Osteoblast (primary cell): ENCODE measurements around the gene DDX46. TPM values are rescaled to one million over a fixed set of nuclear protein-coding genes. Genes with fewer than 3 reads are reported as not detected.

ENCODE experiments used
- DNase-seq: peaks from one replicate; pipeline ENCODE4 v3.0.0; 2011; ENCODE audit warnings: low spot score, mixed read lengths; ENCODE audit not compliant: insufficient read length; ENCODE audit errors: missing footprints
- H2AFZ ChIP-seq: 2 replicates; pipeline ENCODE4 v1.6.0; 2011; ENCODE audit warnings: mild to moderate bottlenecking, low read length
- H3K27ac ChIP-seq: 2 replicates; pipeline ENCODE4 v1.5.1; 2011; ENCODE audit warnings: mild to moderate bottlenecking, low read depth, low read length, moderate library complexity
- H3K27me3 ChIP-seq: 2 replicates; pipeline ENCODE4 v1.6.0; 2012; ENCODE audit warnings: mild to moderate bottlenecking, control low read depth, inconsistent platforms, low read length, moderate library complexity; ENCODE audit not compliant: insufficient read depth
- H3K36me3 ChIP-seq: 2 replicates; pipeline ENCODE4 v1.5.1; 2011; ENCODE audit warnings: mild to moderate bottlenecking, low read length, control low read depth, moderate library complexity; ENCODE audit not compliant: insufficient read depth
- H3K4me1 ChIP-seq: 2 replicates; pipeline ENCODE4 v1.5.1; 2011; ENCODE audit warnings: mild to moderate bottlenecking, low read length, control low read depth, moderate library complexity; ENCODE audit not compliant: insufficient read depth
- H3K4me2 ChIP-seq: 2 replicates; pipeline ENCODE4 v1.6.0; 2011; ENCODE audit warnings: mild to moderate bottlenecking, low read length; ENCODE audit not compliant: insufficient read depth
- H3K4me3 ChIP-seq: fragments of 200-600 bp; sonication (generic); 3 replicates; pipeline ENCODE4 v1.5.1; 2012; ENCODE audit warnings: mild to moderate bottlenecking, low read length, inconsistent platforms; ENCODE audit not compliant: insufficient read depth
- H3K79me2 ChIP-seq: 2 replicates; pipeline ENCODE4 v1.6.0; 2012; ENCODE audit warnings: mild to moderate bottlenecking, low read length, control low read depth, inconsistent platforms; ENCODE audit not compliant: insufficient read depth
- H3K9me3 ChIP-seq: 2 replicates; pipeline ENCODE4 v1.5.1; 2011; ENCODE audit warnings: low read depth, low read length, control low read depth
- H4K20me1 ChIP-seq: 2 replicates; pipeline ENCODE4 v1.6.0; 2012; ENCODE audit warnings: mild to moderate bottlenecking, low read length, control low read depth; ENCODE audit not compliant: insufficient read depth
- CTCF ChIP-seq: IDR thresholded peaks from 2 replicates; pipeline ENCODE4 v1.5.1; 2011; ENCODE audit warnings: mild to moderate bottlenecking, low read depth, low read length, moderate library complexity; ENCODE audit errors: extremely low read depth
- total RNA-seq: library from RNA; depleted of rRNA; stranded (reverse); fragments of >200 nt; gene quantifications from 2 replicates; pipeline ENCODE4 v1.2.3, GENCODE V29; 2012

DDX46 gene
- total RNA-seq, 1 donor: 20.6 TPM

- Histone ChIP-seq H4K20me1 (no peaks in the 10 kb centered on the region), H3K4me3 (no peak overlapping the region), H3K9me3 (no peaks in the 10 kb centered on the region), H3K27me3 (no peaks in the 10 kb centered on the region), H3K27ac (no peak overlapping the region), H3K79me2 (no peaks in the 10 kb centered on the region), H2AFZ (no peak overlapping the region), H3K4me1 (no peaks in the 10 kb centered on the region), H3K36me3 (peaks cover 50% of the 10 kb centered on the region), H3K4me2 (no peak overlapping the region)
- DNase-seq: no peak
- no peak for TF ChIP-seq CTCF
Measured at GRCh38 chr5:134813407-134813806, 54.8 kb downstream of the DDX46 start.

- H3K27me3 ChIP-seq: no peaks in the 10 kb centered on the region
- H3K27ac ChIP-seq: no peak overlapping the region
- H2AFZ ChIP-seq: no peak overlapping the region
- H3K36me3 ChIP-seq: peaks cover 49% of the 10 kb centered on the region
- no peaks in the 10 kb centered on the region for H3K79me2 ChIP-seq
- no peaks in the 10 kb centered on the region for H3K9me3 ChIP-seq
- H3K4me1 ChIP-seq: no peaks in the 10 kb centered on the region
- TF ChIP-seq CTCF: no peak
- H4K20me1 ChIP-seq: no peaks in the 10 kb centered on the region
- DNase-seq: no peak
- H3K4me3 ChIP-seq: no peak overlapping the region
- no peak overlapping the region for H3K4me2 ChIP-seq
Measured at GRCh38 chr5:134813827-134814226, 55.2 kb downstream of the DDX46 start.

- DNase-seq: no peak
- Histone ChIP-seq H3K9me3 (no peaks in the 10 kb centered on the region), H3K36me3 (peaks cover 60% of the 10 kb centered on the region), H3K27me3 (no peaks in the 10 kb centered on the region), H3K27ac (no peak overlapping the region), H4K20me1 (no peaks in the 10 kb centered on the region), H2AFZ (no peak overlapping the region), H3K4me1 (no peaks in the 10 kb centered on the region), H3K4me3 (no peak overlapping the region), H3K4me2 (no peak overlapping the region), H3K79me2 (no peaks in the 10 kb centered on the region)
- TF ChIP-seq CTCF: no peak
Measured at GRCh38 chr5:134817006-134817405, 58.4 kb downstream of the DDX46 start.

GRCh38 chr5:134818776-134819175 is 60.2 kb downstream of the DDX46 start:
- Histone ChIP-seq H3K79me2 (no peaks in the 10 kb centered on the region), H3K9me3 (no peaks in the 10 kb centered on the region), H3K27ac (no peak overlapping the region), H2AFZ (no peak overlapping the region), H3K4me3 (no peak overlapping the region), H3K4me1 (no peaks in the 10 kb centered on the region), H3K27me3 (no peaks in the 10 kb centered on the region), H3K4me2 (no peak overlapping the region), H3K36me3 (peaks cover 60% of the 10 kb centered on the region), H4K20me1 (no peaks in the 10 kb centered on the region)
- TF ChIP-seq CTCF: no peak
- DNase-seq: no peak
